ENCODE results near the gene RSAD2. TPM values are rescaled to one million over a fixed set of nuclear protein-coding genes. Genes with fewer than 3 reads are reported as not detected.

RSAD2 gene
- total and polyA plus RNA-seq, 8 donors = 0.45 to 9.2 (median 1.4) TPM; not detected in 2

DNA sequence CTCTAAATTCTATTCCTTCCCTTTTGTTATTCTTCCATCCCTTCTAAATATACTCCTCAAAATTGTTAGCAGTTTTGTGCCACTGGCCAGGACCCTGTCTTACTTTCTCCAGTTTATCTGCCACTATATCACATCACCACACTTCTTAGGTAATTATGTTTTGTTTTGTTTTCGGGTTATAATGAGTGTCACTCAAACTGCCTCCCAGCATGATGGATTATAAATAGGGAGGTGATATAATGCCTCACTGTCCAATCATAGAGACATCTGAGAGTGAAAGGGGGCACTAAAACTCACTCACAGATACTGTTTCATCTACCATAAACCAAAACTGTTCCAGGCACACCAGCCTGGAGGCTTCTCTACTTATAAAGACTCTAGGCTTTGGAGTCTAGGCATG lies 3.5 kb downstream of the RSAD2 start:
- WGBS, 5 donors = 77 to 92% (median 88%) methylated on average over 1 of the region's 1 CpG
- H3K9me3 ChIP-seq = no peaks in the 10 kb centered on the region
- no peaks in the 10 kb centered on the region for H3K36me3 ChIP-seq
- H3K4me3 ChIP-seq = no peak overlapping the region
- H3K4me1 ChIP-seq = peaks cover 5 to 26% (median 16%) of the 10 kb centered on the region in 4 donors
- TF ChIP-seq EP300 (IDR thresholded peaks at IDR 0.05) = no peak
- TF ChIP-seq POLR2A (IDR thresholded peaks at IDR 0.05) = no peak
- no peak for TF ChIP-seq POLR2AphosphoS5 (IDR thresholded peaks at IDR 0.05)
- TF ChIP-seq, protein P1, sequence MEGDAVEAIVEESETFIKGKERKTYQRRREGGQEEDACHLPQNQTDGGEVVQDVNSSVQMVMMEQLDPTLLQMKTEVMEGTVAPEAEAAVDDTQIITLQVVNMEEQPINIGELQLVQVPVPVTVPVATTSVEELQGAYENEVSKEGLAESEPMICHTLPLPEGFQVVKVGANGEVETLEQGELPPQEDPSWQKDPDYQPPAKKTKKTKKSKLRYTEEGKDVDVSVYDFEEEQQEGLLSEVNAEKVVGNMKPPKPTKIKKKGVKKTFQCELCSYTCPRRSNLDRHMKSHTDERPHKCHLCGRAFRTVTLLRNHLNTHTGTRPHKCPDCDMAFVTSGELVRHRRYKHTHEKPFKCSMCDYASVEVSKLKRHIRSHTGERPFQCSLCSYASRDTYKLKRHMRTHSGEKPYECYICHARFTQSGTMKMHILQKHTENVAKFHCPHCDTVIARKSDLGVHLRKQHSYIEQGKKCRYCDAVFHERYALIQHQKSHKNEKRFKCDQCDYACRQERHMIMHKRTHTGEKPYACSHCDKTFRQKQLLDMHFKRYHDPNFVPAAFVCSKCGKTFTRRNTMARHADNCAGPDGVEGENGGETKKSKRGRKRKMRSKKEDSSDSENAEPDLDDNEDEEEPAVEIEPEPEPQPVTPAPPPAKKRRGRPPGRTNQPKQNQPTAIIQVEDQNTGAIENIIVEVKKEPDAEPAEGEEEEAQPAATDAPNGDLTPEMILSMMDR (IDR thresholded peaks at IDR 0.05) = no peak
- DNase-seq = no peak
- H3K27ac ChIP-seq = no peak overlapping the region
- intact Hi-C loops (cut with DNase I; ENCODE audit: low total_unique reads) = no loop called here
- H3K27me3 ChIP-seq = no peaks in the 10 kb centered on the region

DNA sequence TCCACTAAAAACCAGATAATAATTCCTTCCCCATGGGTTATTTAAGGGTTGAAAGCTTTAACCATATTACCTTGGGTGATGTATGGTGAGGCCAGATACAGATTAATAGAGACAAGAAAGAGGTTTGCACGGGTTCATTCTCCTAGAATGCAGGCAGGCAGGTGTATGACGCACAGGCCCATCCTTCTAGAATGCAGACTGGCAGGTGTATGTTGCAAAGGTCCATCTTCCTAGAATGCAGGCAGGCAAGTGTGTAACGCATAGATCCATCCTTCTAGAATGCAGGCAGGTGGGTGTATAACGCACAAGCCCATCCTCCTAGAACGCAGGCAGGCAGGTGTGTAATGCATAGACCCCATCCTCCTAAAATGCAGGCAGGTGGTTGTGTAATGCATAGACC lies 3.9 kb downstream of the RSAD2 start:
- DNase-seq = no peak
- Histone ChIP-seq H3K27ac (no peak overlapping the region), H3K4me1 (peaks cover 5 to 26% (median 16%) of the 10 kb centered on the region in 4 donors), H3K4me3 (no peak overlapping the region), H3K27me3 (no peaks in the 10 kb centered on the region), H3K9me3 (no peaks in the 10 kb centered on the region), H3K36me3 (no peaks in the 10 kb centered on the region)
- intact Hi-C loops (cut with DNase I; ENCODE audit: low total_unique reads) = no loop called here
- WGBS, 5 donors = 92 to 99% (median 94%) methylated on average over 5 of the region's 5 CpGs
- no peak for TF ChIP-seq POLR2AphosphoS5 (IDR thresholded peaks at IDR 0.05)
- no peak for TF ChIP-seq EP300 (IDR thresholded peaks at IDR 0.05)
- no peak for TF ChIP-seq POLR2A (IDR thresholded peaks at IDR 0.05)
- TF ChIP-seq, protein P1 (IDR thresholded peaks at IDR 0.05) = no peak

DNA sequence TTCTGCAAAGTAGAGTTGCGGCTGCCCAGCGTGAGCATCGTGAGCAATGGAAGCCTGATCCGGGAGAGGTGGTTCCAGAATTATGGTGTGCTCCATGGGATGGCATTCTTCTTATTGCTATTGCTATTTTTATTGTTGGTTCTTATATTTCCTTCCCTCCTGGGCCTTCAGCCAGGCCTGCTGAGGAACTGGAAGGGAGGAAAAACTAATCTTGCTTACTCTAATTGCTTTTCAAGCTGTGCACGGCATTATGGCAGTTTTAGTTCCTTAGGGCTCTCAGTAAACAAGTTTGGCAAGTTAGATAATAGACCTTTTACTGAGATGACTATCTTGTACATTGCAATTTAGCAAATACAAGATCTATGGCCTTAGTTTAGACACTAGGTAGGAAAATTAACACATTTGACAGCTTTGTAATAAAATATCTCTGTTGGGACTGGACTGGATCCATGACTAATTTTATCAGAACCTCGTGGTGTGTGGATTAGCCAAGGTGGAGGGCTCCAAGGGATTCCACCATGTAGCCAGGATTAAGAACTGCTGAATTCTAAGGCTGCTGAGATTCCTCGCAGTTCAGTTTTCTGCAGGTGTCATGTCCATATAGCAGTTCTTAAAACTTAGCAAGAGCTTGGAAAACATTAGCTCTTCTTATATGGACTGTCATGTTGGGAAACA lies 6.0 kb downstream of the RSAD2 start:
- WGBS, 5 donors = 69 to 74% (median 72%) methylated on average over 7 of the region's 7 CpGs
- TF ChIP-seq POLR2A (IDR thresholded peaks at IDR 0.05) (no peak), EP300 (IDR thresholded peaks at IDR 0.05) (no peak), POLR2AphosphoS5 (IDR thresholded peaks at IDR 0.05) (no peak)
- TF ChIP-seq, protein P1 (IDR thresholded peaks at IDR 0.05) = no peak
- H3K9me3 ChIP-seq = no peaks in the 10 kb centered on the region
- peak in 1 of 2 donors; percentile 44 for DNase-seq
- no peaks in the 10 kb centered on the region for H3K27me3 ChIP-seq
- no peak overlapping the region for H3K27ac ChIP-seq
- H3K4me1 ChIP-seq = peaks cover 0 to 6% (median 3%) of the 10 kb centered on the region in 4 donors
- no peaks in the 10 kb centered on the region for H3K36me3 ChIP-seq
- H3K4me3 ChIP-seq = no peak overlapping the region
- intact Hi-C loops (cut with DNase I; ENCODE audit: low total_unique reads) = no loop called here

DNA sequence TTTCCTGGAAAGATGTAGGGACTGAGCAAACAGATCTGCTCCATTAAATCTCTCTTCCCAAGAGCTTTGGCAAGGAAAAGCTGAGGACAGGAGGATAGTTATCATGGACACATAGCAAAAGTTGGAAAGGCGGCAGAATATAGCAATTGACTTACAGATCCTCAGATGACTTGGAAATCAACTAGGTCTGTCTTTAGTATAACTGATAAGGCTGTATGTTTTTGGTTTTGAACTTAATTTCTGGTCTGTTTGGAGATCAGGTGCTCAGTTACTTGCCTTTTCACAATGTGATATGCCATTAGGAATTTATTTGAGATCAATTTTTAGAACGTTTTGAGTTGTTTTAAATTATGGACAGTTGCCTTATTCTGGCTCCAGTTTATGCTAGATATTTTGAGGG lies 8.0 kb downstream of the RSAD2 start:
- H3K27ac ChIP-seq = no peak overlapping the region
- no peak overlapping the region for H3K4me3 ChIP-seq
- H3K36me3 ChIP-seq = no peaks in the 10 kb centered on the region
- TF ChIP-seq, protein P1 (IDR thresholded peaks at IDR 0.05) = no peak
- TF ChIP-seq POLR2A (IDR thresholded peaks at IDR 0.05) (no peak), EP300 (IDR thresholded peaks at IDR 0.05) (no peak), POLR2AphosphoS5 (IDR thresholded peaks at IDR 0.05) (no peak)
- H3K27me3 ChIP-seq = no peaks in the 10 kb centered on the region
- no peaks in the 10 kb centered on the region for H3K9me3 ChIP-seq
- no peak for DNase-seq
- intact Hi-C loops (cut with DNase I; ENCODE audit: low total_unique reads) = no loop called here
- 84 to 91% (median 86%) methylated on average over 2 of the region's 2 CpGs for WGBS, 5 donors
- no peaks in the 10 kb centered on the region for H3K4me1 ChIP-seq
